GM19468 (cell line): Measurements from ENCODE around the gene CYTH1.
A peak's percentile ranks its signal among the peaks of the same experiment; 100 is the strongest.

Source experiments
- ATAC-seq: cut with Tn5 transposase; IDR thresholded peaks from one replicate; pipeline ENCODE4 v1.9.1; 2021; ENCODE audit warnings: mild to moderate bottlenecking, moderate library complexity, moderate number of reproducible peaks; ENCODE audit not compliant: unreplicated experiment; ENCODE audit errors: extremely low read depth

The CYTH1 gene

GRCh38 chr17:78722246-78722761, 59.8 kb downstream of the CYTH1 start:
- ATAC-seq = no peak

- no peak for ATAC-seq
Observed at GRCh38 chr17:78719630-78720298, 62.3 kb downstream of the CYTH1 start.

GRCh38 chr17:78718575-78719208, 63.4 kb downstream of the CYTH1 start:
- no peak for ATAC-seq

DNA sequence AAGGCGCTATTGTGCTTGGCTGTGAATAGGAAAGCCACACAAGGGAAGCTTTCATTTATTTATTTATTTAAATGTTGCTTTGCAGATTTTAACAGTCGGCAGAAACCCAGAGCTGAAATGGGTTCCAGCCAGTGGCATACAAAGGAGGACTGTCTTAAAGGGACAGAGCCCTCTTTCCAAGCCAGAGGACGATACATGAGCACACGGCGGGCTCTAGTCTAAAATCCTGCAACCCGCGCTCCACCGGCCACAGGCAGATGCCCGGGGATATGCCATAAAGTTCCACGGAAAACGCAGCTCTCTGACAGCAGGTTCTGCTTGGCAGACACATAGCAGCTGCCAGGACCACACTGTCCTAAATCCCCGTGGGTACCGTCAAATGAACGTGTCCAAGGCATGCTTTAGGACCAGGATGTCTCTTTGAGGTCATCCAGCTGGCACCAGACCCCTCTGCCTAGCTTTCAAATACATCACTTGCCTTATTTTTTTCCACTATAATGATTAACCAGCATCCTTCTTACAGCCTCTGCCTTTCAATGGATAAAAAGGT, 64.6 kb downstream of the CYTH1 start:
- ATAC-seq = no peak

DNA sequence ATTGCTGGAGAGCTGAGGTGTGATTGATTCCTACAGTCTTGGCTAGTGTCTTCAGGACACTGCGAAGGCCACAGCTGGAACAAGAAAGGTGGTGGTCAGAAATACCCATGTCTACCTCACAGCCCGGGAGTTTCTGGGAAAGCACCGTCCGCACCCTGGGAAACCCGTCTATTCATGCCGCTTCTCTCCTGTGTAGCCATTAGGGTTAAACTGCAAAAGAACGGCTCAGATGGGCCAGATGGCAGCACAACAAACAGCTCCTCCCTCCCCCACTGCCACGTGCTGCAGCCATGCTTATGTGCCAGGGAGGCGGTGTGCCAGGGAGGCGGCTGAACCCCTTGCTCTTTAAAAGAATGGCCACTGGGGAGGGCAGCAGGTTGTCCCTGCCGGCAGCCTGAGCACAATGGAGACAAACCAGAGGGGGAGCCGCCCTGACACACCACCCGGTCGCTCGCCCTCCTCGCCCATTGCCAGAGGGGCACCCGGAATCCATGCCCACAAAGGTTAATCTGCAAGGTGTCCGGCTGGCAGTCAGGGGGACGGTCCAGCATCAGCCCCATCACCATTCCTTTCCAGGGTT, 65.2 kb downstream of the CYTH1 start:
- no peak for ATAC-seq

DNA sequence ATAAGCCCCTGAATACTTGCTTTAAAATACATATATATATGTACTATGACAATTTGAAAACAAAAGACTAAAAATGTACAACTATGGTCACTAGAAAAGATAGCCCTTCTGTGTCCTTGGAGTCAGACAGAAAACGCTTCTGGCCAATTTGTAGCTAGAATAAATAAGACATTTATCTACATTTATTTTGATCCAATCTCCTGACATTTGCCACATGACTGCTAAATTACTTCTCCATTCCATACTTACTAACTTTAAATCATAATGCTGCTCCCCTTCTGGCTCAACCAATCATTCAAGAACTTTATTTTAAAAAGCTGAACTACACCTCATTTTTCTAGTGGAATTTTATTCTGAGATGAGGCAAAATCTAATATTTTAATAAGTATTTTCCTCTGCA, 65.8 kb downstream of the CYTH1 start:
- no peak for ATAC-seq

DNA sequence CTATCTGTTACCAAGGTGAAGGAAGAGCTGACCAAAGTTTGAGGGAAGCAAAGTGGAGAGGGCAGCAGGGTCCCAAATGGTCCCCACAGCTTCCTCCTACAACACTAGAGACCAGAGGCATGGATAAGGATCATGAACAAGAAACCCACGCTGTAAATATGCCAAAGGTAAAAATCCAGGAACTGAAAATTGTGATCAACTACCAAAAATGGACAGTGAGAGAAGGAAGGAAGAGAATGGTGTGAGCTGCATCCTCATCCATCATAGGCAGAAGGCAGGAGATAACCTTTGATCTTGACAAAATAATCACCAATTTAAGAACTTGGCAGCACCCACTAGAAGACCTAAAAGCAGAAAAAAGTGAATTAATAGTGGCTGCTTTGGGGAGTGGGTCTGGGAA, 66.2 kb downstream of the CYTH1 start:
- no peak for ATAC-seq

DNA sequence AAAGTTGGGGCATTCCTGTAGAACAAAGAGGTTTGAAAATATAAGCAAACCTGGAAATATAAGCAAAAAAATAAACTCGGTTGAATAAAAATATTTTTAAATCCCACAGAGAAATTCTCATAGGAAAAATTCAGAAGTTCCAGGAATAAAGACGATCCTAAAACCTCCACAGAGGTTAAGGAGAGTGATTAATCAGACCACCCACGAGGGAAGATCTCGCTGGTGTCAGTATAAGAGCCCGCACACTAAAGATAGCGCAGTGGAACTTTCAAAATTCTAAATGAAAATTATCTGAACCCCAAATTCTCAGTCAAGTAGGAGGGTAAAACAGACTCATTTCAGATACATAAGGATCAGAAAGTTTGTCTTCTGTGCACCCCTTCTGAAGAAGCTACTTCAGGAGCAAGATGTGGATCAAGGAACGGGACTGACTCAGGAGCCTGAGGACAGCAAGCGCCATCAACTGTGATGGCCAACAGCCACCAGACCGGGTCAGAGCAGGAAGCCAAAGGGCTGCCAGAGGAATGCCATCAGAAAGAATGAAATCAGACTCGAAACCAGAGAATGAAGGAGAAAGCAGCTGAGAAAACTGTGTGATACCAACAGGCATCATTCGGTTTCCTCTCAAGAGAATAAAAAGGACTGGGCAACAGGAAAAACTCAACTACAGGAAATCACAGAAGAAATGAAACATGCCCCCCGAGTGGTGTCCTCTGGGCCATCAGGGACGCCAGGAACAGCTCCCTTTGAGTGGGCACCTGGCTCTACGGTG, 66.9 kb downstream of the CYTH1 start:
- no peak for ATAC-seq

DNA sequence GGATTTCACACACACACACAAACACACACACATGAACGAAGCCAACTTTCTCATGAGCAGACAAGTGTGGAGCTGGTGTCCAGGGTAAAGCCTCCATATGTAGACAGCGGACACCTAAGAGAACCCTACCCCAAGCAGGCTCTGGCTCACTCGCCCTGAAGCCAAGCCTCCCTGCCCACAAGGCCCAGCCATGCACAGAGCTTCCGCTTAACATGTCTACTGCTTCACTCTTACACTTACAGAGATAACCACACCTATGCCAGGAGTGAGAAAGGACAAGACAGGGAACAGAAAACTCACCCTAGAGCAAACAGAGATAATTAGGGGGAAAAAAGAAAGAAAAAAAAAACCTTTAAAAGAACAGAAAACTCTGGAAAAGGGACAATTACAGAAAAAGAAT, 67.5 kb downstream of the CYTH1 start:
- ATAC-seq = no peak

GRCh38 chr17:78712043-78712442, 70.0 kb downstream of the CYTH1 start:
- ATAC-seq = no peak

- no peak for ATAC-seq
Observed at GRCh38 chr17:78710607-78711006, 71.5 kb downstream of the CYTH1 start.

- ATAC-seq = no peak
Observed at GRCh38 chr17:78709751-78710181, 72.3 kb downstream of the CYTH1 start.

GRCh38 chr17:78709119-78709681, 72.9 kb downstream of the CYTH1 start:
- ATAC-seq = no peak

- ATAC-seq = no peak
Observed at GRCh38 chr17:78708510-78708973, 73.5 kb downstream of the CYTH1 start.

GRCh38 chr17:78707923-78708322, 74.2 kb downstream of the CYTH1 start:
- ATAC-seq = no peak

DNA sequence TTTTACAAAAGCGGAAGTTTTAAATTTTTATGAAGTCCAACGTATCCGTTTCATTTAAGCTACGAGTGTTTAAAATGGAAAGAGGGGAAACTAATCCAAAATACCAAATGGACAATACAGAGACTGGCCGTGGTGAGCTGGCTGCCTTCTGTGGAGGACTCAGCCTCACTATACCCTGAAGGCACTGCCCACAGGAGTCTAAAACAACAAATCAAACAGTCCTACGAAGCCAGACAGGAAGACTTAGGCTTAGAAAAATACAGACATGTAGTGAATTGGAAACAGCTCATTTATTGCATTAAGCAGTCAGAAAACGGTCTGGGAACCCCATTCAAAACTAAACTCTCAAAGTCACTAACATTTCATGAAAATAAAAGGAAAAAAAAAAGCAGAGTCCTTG, 75.1 kb downstream of the CYTH1 start:
- no peak for ATAC-seq

- peak; percentile 66 for ATAC-seq
Observed at GRCh38 chr17:78706271-78706915, 75.7 kb downstream of the CYTH1 start.

DNA sequence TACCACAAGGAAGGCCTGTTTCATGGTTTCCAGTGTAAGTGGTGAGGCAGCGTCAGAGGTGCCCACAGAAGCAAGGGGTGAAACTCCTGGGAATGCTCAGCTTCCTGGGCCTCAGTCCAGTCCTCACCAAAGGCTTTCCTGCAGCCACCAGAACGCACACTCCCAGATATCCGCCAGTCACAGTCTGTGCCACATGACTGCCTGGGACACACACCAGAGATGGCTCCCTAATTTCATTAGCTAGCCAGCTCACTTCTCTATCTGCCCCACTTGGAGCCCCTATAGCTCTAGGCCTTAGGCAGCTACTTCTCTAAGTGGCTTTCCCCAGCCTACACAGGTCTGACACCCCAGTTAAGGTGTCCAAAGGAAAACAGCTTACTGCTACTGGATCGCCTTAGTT, 77.0 kb downstream of the CYTH1 start:
- ATAC-seq = no peak

DNA sequence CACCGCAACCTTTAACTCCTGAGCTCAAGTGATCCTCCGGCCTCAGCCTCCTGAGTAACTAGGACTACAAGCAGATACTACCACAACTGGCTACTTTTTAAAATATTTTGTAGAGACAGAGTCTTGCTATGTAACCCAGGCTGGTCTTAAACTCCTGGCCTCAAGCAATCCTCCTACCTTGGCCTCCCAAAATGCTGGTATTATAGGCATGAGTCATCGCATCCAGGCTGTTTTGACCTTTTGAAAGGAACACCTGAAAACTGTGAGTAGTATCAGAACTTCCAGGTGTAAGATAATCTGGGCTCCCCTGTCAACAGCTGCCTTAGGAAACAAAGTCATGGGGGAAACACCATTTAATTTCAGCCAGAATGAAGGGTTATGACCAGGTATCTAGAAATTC, 77.5 kb downstream of the CYTH1 start:
- ATAC-seq = no peak
